ENCODE measurements around the gene LY86.

Gene LY86

DNA sequence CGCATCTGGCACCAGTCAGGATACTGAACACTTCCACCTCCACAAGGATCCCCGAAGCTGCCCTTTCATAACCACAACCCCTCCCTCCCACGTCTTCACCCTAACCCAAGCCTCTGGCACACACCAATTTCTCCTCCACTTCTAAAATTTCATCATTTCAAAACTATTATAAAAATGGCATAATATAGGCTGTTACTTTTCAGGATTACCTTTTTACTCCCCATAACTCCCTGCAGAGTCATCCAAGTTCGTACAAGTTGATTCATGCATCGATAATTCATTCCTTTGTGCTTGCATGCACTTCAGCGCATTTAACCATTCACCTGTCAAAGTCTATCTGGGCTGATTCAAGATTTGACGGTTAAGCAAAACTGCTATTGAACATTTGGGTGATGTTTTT is 30.6 kb upstream of the LY86 start:
- TF ChIP-seq, protein P1, sequence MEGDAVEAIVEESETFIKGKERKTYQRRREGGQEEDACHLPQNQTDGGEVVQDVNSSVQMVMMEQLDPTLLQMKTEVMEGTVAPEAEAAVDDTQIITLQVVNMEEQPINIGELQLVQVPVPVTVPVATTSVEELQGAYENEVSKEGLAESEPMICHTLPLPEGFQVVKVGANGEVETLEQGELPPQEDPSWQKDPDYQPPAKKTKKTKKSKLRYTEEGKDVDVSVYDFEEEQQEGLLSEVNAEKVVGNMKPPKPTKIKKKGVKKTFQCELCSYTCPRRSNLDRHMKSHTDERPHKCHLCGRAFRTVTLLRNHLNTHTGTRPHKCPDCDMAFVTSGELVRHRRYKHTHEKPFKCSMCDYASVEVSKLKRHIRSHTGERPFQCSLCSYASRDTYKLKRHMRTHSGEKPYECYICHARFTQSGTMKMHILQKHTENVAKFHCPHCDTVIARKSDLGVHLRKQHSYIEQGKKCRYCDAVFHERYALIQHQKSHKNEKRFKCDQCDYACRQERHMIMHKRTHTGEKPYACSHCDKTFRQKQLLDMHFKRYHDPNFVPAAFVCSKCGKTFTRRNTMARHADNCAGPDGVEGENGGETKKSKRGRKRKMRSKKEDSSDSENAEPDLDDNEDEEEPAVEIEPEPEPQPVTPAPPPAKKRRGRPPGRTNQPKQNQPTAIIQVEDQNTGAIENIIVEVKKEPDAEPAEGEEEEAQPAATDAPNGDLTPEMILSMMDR (IDR thresholded peaks at IDR 0.05) = no peak
- Mint-ChIP-seq H3K4me1 (no peaks in the 10 kb centered on the region), H3K27me3 (ENCODE audit: low read depth, poor library complexity) (peaks cover 29% of the 10 kb centered on the region), H3K4me3 (no peak overlapping the region), H3K36me3 (ENCODE audit: low read depth) (no peaks in the 10 kb centered on the region), H3K9me3 (peaks cover 6% of the 10 kb centered on the region), H3K27ac (no peak overlapping the region)
- no peak for DNase-seq

DNA sequence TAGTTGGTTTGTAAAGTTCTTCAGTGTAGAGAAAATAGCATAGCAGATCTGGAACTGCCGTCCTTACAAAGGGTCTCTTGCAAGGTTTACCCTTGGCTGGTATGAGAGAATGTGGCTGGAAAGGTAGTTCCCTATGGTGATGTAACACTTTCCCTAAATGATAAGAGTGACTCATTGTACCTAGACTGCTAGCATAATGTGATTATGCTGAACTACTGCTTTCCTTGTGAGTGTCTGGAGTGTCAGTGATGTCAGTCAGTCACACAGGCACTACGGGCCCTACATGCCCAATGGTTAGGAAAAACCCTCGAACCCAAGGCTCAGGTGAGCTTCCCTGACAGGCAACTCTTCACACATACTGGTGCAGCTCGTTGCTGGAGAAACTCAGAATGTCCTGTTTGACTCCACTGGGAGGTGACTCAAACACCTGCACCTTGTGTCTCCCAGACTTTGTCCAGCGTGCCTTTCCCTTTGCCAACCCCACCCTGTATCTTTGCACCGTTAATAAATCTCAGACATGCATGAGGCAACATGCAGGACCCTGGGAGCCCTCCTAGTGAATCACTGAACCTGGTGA is 28.4 kb upstream of the LY86 start:
- no peak for DNase-seq
- Mint-ChIP-seq H3K4me3 (no peak overlapping the region), H3K4me1 (no peaks in the 10 kb centered on the region), H3K9me3 (peaks cover 11% of the 10 kb centered on the region), H3K27me3 (ENCODE audit: low read depth, poor library complexity) (peaks cover 24% of the 10 kb centered on the region), H3K36me3 (ENCODE audit: low read depth) (no peaks in the 10 kb centered on the region), H3K27ac (no peak overlapping the region)
- TF ChIP-seq, protein P1 (IDR thresholded peaks at IDR 0.05) = no peak

DNA sequence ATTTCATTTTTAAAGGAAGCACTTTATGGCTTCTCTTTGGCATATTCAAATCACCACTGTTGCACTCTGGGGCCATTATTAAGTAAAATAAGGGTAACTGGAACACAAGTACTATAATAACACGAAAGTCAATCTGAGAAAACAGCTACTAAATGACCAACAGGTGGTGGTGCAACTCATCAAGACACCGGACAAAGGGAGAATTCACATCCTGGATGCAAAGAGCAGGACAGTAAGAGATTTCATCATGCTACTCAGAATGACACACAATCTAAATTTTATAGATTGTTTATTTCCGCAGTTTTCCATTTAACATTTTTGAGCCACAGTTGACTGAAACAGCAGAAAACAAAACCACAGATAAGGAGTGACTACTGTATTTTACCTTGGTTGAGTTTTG is 27.6 kb upstream of the LY86 start:
- Mint-ChIP-seq H3K36me3 (ENCODE audit: low read depth) (no peaks in the 10 kb centered on the region), H3K4me3 (no peak overlapping the region), H3K27ac (no peak overlapping the region), H3K27me3 (ENCODE audit: low read depth, poor library complexity) (peaks cover 22% of the 10 kb centered on the region), H3K4me1 (no peaks in the 10 kb centered on the region), H3K9me3 (peaks cover 11% of the 10 kb centered on the region)
- TF ChIP-seq, protein P1 (IDR thresholded peaks at IDR 0.05) = no peak
- no peak for DNase-seq

DNA sequence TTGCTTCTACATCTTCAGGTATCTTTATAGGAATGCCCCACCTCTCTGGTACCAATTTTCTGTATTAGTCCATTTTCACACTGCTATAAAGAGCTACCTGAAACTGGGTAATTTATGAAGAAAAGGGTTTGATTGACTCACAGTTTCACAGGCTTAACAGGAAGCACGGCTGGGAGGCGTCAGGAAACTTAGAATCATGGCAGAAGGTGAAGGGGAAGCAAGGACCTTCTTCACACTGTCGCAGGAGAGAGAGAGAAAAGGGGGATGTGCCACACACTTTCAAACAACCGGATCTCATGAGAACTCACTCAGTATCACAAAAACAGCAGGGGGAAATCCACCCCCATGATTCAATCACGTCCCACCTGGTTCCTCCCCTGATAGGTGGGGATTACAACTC is 24.4 kb upstream of the LY86 start:
- TF ChIP-seq, protein P1 (IDR thresholded peaks at IDR 0.05) = no peak
- Mint-ChIP-seq H3K4me1 (no peaks in the 10 kb centered on the region), H3K9me3 (peaks cover 11% of the 10 kb centered on the region), H3K4me3 (no peak overlapping the region), H3K36me3 (ENCODE audit: low read depth) (no peaks in the 10 kb centered on the region), H3K27ac (no peak overlapping the region), H3K27me3 (ENCODE audit: low read depth, poor library complexity) (peaks cover 20% of the 10 kb centered on the region)
- DNase-seq = no peak

DNA sequence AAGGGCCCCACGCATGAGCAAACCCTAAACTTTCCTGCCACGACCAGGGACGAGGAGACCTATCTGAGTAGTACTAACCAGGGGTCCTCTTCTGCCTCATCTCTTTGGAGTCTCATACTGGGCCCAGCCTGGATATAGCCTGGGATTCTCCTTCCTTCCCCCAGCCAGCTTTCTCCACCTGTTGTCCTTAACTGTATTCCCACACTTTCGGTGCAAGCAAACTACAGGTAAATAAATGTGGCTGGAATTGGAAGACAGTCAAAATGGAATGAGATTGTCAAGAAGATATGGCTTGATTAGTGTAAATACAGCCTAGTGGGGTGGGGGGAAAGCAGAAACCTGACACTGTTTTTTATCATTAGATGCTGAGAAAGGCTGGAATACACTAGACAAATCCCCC is 23.5 kb upstream of the LY86 start:
- H3K27me3 Mint-ChIP-seq (ENCODE audit: low read depth, poor library complexity) = peaks cover 18% of the 10 kb centered on the region
- no peaks in the 10 kb centered on the region for H3K4me1 Mint-ChIP-seq
- TF ChIP-seq, protein P1 (IDR thresholded peaks at IDR 0.05) = no peak
- no peak overlapping the region for H3K4me3 Mint-ChIP-seq
- no peak for DNase-seq
- no peaks in the 10 kb centered on the region for H3K36me3 Mint-ChIP-seq (ENCODE audit: low read depth)
- no peak overlapping the region for H3K27ac Mint-ChIP-seq
- H3K9me3 Mint-ChIP-seq = peaks cover 11% of the 10 kb centered on the region

DNA sequence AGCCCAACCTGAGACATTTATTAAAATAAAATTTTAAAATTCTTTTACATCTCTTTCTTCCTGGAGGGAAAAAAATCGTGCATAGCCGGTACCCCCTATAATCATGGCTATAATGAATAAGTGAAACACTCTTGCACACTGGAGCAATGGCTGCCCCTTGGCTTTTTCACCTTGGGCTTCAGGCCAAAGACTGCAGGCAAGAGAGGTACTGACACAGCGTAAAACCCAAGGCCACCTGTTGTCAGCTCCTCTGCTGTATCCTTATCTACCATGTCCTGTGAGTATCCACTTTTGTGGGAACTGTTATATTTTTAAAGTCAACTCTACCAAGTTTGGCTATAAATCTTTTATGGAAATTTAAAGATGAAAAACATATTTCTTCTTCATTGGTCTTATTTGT is 23.0 kb upstream of the LY86 start:
- no peak for DNase-seq
- H3K4me3 Mint-ChIP-seq = no peak overlapping the region
- TF ChIP-seq, protein P1 (IDR thresholded peaks at IDR 0.05) = no peak

More for the DNA sequence above, 23.0 kb upstream of the LY86 start:
- Mint-ChIP-seq H3K9me3 (peaks cover 11% of the 10 kb centered on the region), H3K27ac (no peak overlapping the region), H3K27me3 (ENCODE audit: low read depth, poor library complexity) (peaks cover 17% of the 10 kb centered on the region), H3K36me3 (ENCODE audit: low read depth) (no peaks in the 10 kb centered on the region), H3K4me1 (no peaks in the 10 kb centered on the region)
